H1 (cell line): ENCODE measurements around the gene KLK7. TPM values are rescaled to one million over a fixed set of nuclear protein-coding genes. Genes with fewer than 3 reads are reported as not detected.

Experiments
- CTCF ChIA-PET: fragments of 300-600 bp; sonication (Branson Sonifier 250); formaldehyde crosslinking; loops from one replicate; lab custom pipeline; 2021; ENCODE audit not compliant: partially characterized antibody; lab: Charles Lee
- POLR2A ChIA-PET: fragments of 300-600 bp; sonication (Branson Sonifier 250); formaldehyde crosslinking; loops from one replicate; lab custom pipeline; 2021; ENCODE audit warnings: inconsistent platforms; ENCODE audit not compliant: partially characterized antibody; lab: Charles Lee
- DNase-seq, 2 experiments: peaks; one replicate each; pipeline versions ENCODE4 v3.0.0 to v3.0.0-alpha.2; 2010 to 2022; ENCODE audit warnings: low spot score in 2 of 2, low read depth in 1 of 2, mixed read lengths in 1 of 2
- FAIRE-seq: peaks from 2 replicates; lab custom pipeline; 2011; peaks lifted over from hg19 to GRCh38; lab: Jason Lieb, UNC
- H2AFZ ChIP-seq: 2 replicates; pipeline ENCODE4 v1.8.1; 2012; ENCODE audit warnings: low read length, inconsistent platforms
- H2AK5ac ChIP-seq: 2 replicates; pipeline ENCODE4 v1.6.1; 2013; ENCODE audit warnings: low read depth, low read length
- H2BK120ac ChIP-seq: replicated peaks from 2 replicates; pipeline ENCODE3; 2013; ENCODE audit warnings: low read depth, low read length, inconsistent platforms
- H2BK12ac ChIP-seq: 2 replicates; pipeline ENCODE4 v1.6.1; 2013; ENCODE audit warnings: low read depth, low read length
- H2BK15ac ChIP-seq: 2 replicates; pipeline ENCODE4 v1.6.1; 2013; ENCODE audit warnings: low read length
- H2BK20ac ChIP-seq: 2 replicates; pipeline ENCODE4 v1.6.1; 2013; ENCODE audit warnings: low read length
- H2BK5ac ChIP-seq: 2 replicates; pipeline ENCODE4 v1.6.1; 2013; ENCODE audit warnings: low read depth, low read length
- H3K14ac ChIP-seq: 2 replicates; pipeline ENCODE4 v1.6.1; 2013; ENCODE audit warnings: inconsistent platforms; ENCODE audit not compliant: insufficient read length
- H3K18ac ChIP-seq: 2 replicates; pipeline ENCODE4 v1.6.1; 2013; ENCODE audit warnings: low read length; ENCODE audit errors: extremely low read depth
- H3K23ac ChIP-seq: 2 replicates; pipeline ENCODE4 v1.6.1; 2013; ENCODE audit warnings: inconsistent platforms; ENCODE audit not compliant: insufficient read length
- H3K23me2 ChIP-seq: 2 replicates; pipeline ENCODE4 v1.6.1; 2013; ENCODE audit warnings: low read depth, low read length
- H3K27ac ChIP-seq: 2 replicates; pipeline ENCODE4 v1.6.1; 2011; ENCODE audit warnings: low read depth, low read length, inconsistent platforms
- H3K27me3 ChIP-seq, 4 experiments: replicated peaks in 1 of 4; 1 replicate in 1 of 4; 2 replicates in 3 of 4; pipeline versions ENCODE4 v1.6.1 to v1.8.1; 2011 to 2013; ENCODE audit warnings: low read length in 3 of 4, mild to moderate bottlenecking in 3 of 4, inconsistent platforms in 2 of 4, mixed read lengths in 2 of 4, moderate library complexity in 1 of 4; ENCODE audit not compliant: control insufficient read depth in 3 of 4, insufficient read depth in 3 of 4; ENCODE audit errors: extremely low read depth in 1 of 4
- H3K36me3 ChIP-seq, 4 experiments: 2 replicates each; pipeline versions ENCODE4 v1.6.1 to v1.8.1; 2011 to 2013; ENCODE audit warnings: mild to moderate bottlenecking in 4 of 4, low read length in 3 of 4, moderate library complexity in 2 of 4, control low read depth in 1 of 4, inconsistent platforms in 1 of 4; ENCODE audit not compliant: insufficient read depth in 4 of 4, control insufficient read depth in 2 of 4
- H3K4ac ChIP-seq: replicated peaks from 2 replicates; pipeline ENCODE3; 2013; ENCODE audit warnings: low read length, low read depth, mixed read lengths, inconsistent platforms; ENCODE audit not compliant: insufficient read length
- H3K4me1 ChIP-seq, 4 experiments: replicated peaks in 1 of 4; 1 replicate in 1 of 4; 2 replicates in 3 of 4; pipeline versions ENCODE4 v1.6.1 to v1.8.1; 2011 to 2013; ENCODE audit warnings: low read length in 3 of 4, inconsistent platforms in 2 of 4, mixed read lengths in 1 of 4; ENCODE audit not compliant: insufficient read depth in 4 of 4, control insufficient read depth in 3 of 4
- H3K4me2 ChIP-seq, 2 experiments: 2 replicates each; pipeline versions ENCODE4 v1.6.1 to v1.8.1; 2011 to 2013; ENCODE audit warnings: low read depth in 2 of 2, low read length in 2 of 2, control low read depth in 1 of 2, inconsistent platforms in 1 of 2, mild to moderate bottlenecking in 1 of 2; ENCODE audit not compliant: insufficient read depth in 1 of 2
- H3K4me3 ChIP-seq, 4 experiments: fragments of 200-600, 300-600 bp in 1 of 4; sonication (generic), shearing (Covaris generic), sonication (Bioruptor Twin) in 1 of 4; 2 replicates each; pipeline versions ENCODE4 v1.5.1 to v1.8.1; 2011 to 2016; ENCODE audit warnings: low read length in 4 of 4, low read depth in 3 of 4, control low read depth in 2 of 4, inconsistent platforms in 2 of 4, mild to moderate bottlenecking in 2 of 4, mixed read lengths in 1 of 4, moderate library complexity in 1 of 4; ENCODE audit not compliant: insufficient read depth in 2 of 4; ENCODE audit errors: extremely low read depth in 1 of 4
- H3K56ac ChIP-seq: replicated peaks from 2 replicates; pipeline ENCODE3; 2013; ENCODE audit warnings: low read depth, mild to moderate bottlenecking, mixed read lengths, low read length, inconsistent platforms; ENCODE audit not compliant: insufficient read length
- H3K79me1 ChIP-seq: 2 replicates; pipeline ENCODE4 v1.6.1; 2013; ENCODE audit warnings: low read depth, low read length, control low read depth
- H3K79me2 ChIP-seq, 2 experiments: 2 replicates each; pipeline versions ENCODE4 v1.6.1 to v1.8.1; 2012 to 2013; ENCODE audit warnings: low read length in 2 of 2, mild to moderate bottlenecking in 2 of 2, inconsistent platforms in 1 of 2; ENCODE audit not compliant: insufficient read depth in 2 of 2, control insufficient read depth in 1 of 2
- H3K9ac ChIP-seq, 4 experiments: replicated peaks in 1 of 4; 1 replicate in 1 of 4; 2 replicates in 3 of 4; pipeline versions ENCODE4 v1.6.1 to v1.8.1; 2011 to 2013; ENCODE audit warnings: low read depth in 3 of 4, low read length in 3 of 4, control low read depth in 2 of 4, mild to moderate bottlenecking in 2 of 4, moderate library complexity in 2 of 4, inconsistent platforms in 1 of 4; ENCODE audit errors: extremely low read depth in 1 of 4
- H3K9me3 ChIP-seq, 2 experiments: 2 replicates each; pipeline versions ENCODE4 v1.6.1 to v1.8.1; 2012 to 2013; ENCODE audit warnings: mild to moderate bottlenecking in 2 of 2, moderate library complexity in 2 of 2, control low read depth in 1 of 2, inconsistent platforms in 1 of 2, low read depth in 1 of 2, low read length in 1 of 2, mixed read lengths in 1 of 2; ENCODE audit not compliant: insufficient read depth in 2 of 2
- H4K20me1 ChIP-seq, 2 experiments: replicated peaks in 1 of 2; 2 replicates each; pipeline versions ENCODE3 to v1.8.1; 2011 to 2013; ENCODE audit warnings: inconsistent platforms in 2 of 2, low read length in 2 of 2, mild to moderate bottlenecking in 1 of 2; ENCODE audit not compliant: insufficient read depth in 2 of 2, control insufficient read depth in 1 of 2
- H4K5ac ChIP-seq: 2 replicates; pipeline ENCODE4 v1.6.1; 2013; ENCODE audit warnings: low read length, low read depth, mixed read lengths, inconsistent platforms; ENCODE audit not compliant: insufficient read length
- H4K8ac ChIP-seq: 2 replicates; pipeline ENCODE4 v1.8.0; 2013; ENCODE audit warnings: mild to moderate bottlenecking, moderate library complexity, low read length, inconsistent platforms; ENCODE audit not compliant: insufficient read depth; ENCODE audit errors: extremely low read depth
- H4K91ac ChIP-seq: replicated peaks from 2 replicates; pipeline ENCODE3; 2013; ENCODE audit warnings: low read length, mixed read lengths, inconsistent platforms; ENCODE audit not compliant: insufficient read length
- ATF3 ChIP-seq: IDR thresholded peaks from 2 replicates; pipeline ENCODE4 v1.6.1; 2011; ENCODE audit warnings: low read depth, mild to moderate bottlenecking, low read length; ENCODE audit not compliant: insufficient read depth
- BCL11A ChIP-seq, 2 experiments: IDR thresholded peaks; one replicate each; pipeline ENCODE4 v1.6.1; 2011; ENCODE audit warnings: low read depth in 2 of 2, low read length in 2 of 2, mild to moderate bottlenecking in 2 of 2
- CTBP2 ChIP-seq: IDR thresholded peaks from 2 replicates; pipeline ENCODE4 v1.7.0; 2011; ENCODE audit warnings: borderline replicate concordance, mild to moderate bottlenecking, moderate library complexity, mixed read lengths, low read length; ENCODE audit not compliant: insufficient read depth, insufficient read length
- EGR1 ChIP-seq: IDR thresholded peaks from 2 replicates; pipeline ENCODE4 v1.6.1; 2011; ENCODE audit warnings: low read depth, low read length, borderline replicate concordance
- GABPA ChIP-seq: IDR thresholded peaks from 2 replicates; pipeline ENCODE4 v1.6.1; 2011; ENCODE audit warnings: mild to moderate bottlenecking, low read length, moderate library complexity, borderline replicate concordance; ENCODE audit not compliant: insufficient read depth
- GTF2F1 ChIP-seq: IDR thresholded peaks from 2 replicates; pipeline ENCODE4 v1.6.1; 2012; ENCODE audit warnings: low read depth, low read length, improper control_type of control experiment, borderline replicate concordance
- KDM5A ChIP-seq: fragments of 200-600 bp; IDR thresholded peaks from 2 replicates; pipeline ENCODE4 v1.7.1; 2012; ENCODE audit warnings: mild to moderate bottlenecking, low read length, inconsistent platforms, mixed read lengths
- MAFK ChIP-seq: IDR thresholded peaks from 2 replicates; pipeline ENCODE4 v1.6.1; 2012; ENCODE audit warnings: low read depth, mild to moderate bottlenecking, improper control_type of control experiment, low read length
- NRF1 ChIP-seq: IDR thresholded peaks from 2 replicates; pipeline ENCODE4 v1.6.1; 2011; ENCODE audit warnings: mild to moderate bottlenecking, low read depth, low read length, improper control_type of control experiment
- POLR2AphosphoS5 ChIP-seq: IDR thresholded peaks from 2 replicates; pipeline ENCODE4 v1.6.1; 2011; ENCODE audit warnings: low read depth, low read length
- RFX5 ChIP-seq: IDR thresholded peaks from 2 replicates; pipeline ENCODE4 v1.6.1; 2011; ENCODE audit warnings: low read depth, low read length, improper control_type of control experiment, borderline replicate concordance
- TAF1 ChIP-seq: IDR thresholded peaks from 2 replicates; pipeline ENCODE4 v1.6.1; 2011; ENCODE audit warnings: mild to moderate bottlenecking, low read depth, low read length
- WGBS, 2 experiments: shearing (Covaris generic) in 1 of 2; methylation state at CpG; one replicate each; pipeline versions ENCODE4 v1.1.6 to v1.1.7; 2013 to 2015; ENCODE audit warnings: low lambda C conversion rate in 2 of 2, mixed read lengths in 2 of 2, inconsistent platforms in 1 of 2, low coverage in 1 of 2, missing lambda C conversion rate in 1 of 2; ENCODE audit not compliant: insufficient replicate concordance in 2 of 2, insufficient coverage in 1 of 2, insufficient read length in 1 of 2; ENCODE audit errors: extremely low coverage in 1 of 2, missing lambda C conversion rate in 1 of 2; 5-methylcytosine and 5-hydroxymethylcytosine counted together
- polyA plus RNA-seq, 7 experiments: library from polyadenylated mRNA; depleted of rRNA in 3 of 7; stranded (reverse) in 5 of 7; unstranded in 2 of 7; fragments of >200 nt in 5 of 7; fragments of 200-250 nt in 2 of 7; gene quantifications; 1 replicate in 5 of 7; 2 replicates in 1 of 7; 4 replicates in 1 of 7; pipeline versions ENCODE4 v1.2.1 to v1.2.3, GENCODE V29; 2011 to 2013; ENCODE audit warnings: missing spikeins in 2 of 7, mixed read lengths in 2 of 7
- total RNA-seq: library from RNA; stranded (reverse); fragmentation: NEBNext Ultra II Directional; extraction: Animal tissue kit (Norgen Biotek cat#: 25700); gene quantifications from 2 replicates; pipeline ENCODE4 v1.2.1, GENCODE V29; 2021

The KLK7 gene
- total and polyA plus RNA-seq, 2 of the 8 experiments (the other 6 are each of a cell fraction or from before 2014, with no cell fraction given) = 0.73 to 1.4 TPM

GRCh38 chr19:51002089-51002532, 18.4 kb upstream of the KLK7 start:
- Histone ChIP-seq H3K9ac (no peak overlapping the region), H3K36me3 (no peaks in the 10 kb centered on the region), H3K79me2 (no peaks in the 10 kb centered on the region), H3K27ac (0 out of 2 replicates have a peak overlapping the region, but pooled peaks have one; percentile 6), H3K56ac (no peak overlapping the region), H3K9me3 (no peaks in the 10 kb centered on the region), H3K14ac (no peak overlapping the region), H2AFZ (no peak overlapping the region), H3K4me3 (peak overlapping the region in 2 of 4 experiments; percentile 8 to 29; a peak in 3 of 8 replicates), H3K23me2 (no peaks in the 10 kb centered on the region), H2AK5ac (no peak overlapping the region), H2BK12ac (peak overlapping the region; percentile 92; the same call in 1 of the 2 replicates), H4K5ac (no peak overlapping the region), H2BK5ac (0 out of 2 replicates have a peak overlapping the region, but pooled peaks have one; percentile 66), H4K91ac (no peak overlapping the region), H3K23ac (no peak overlapping the region), H4K20me1 (no peaks in the 10 kb centered on the region), H3K4ac (no peak overlapping the region), H4K8ac (no peak overlapping the region), H3K79me1 (no peaks in the 10 kb centered on the region), H2BK15ac (peak overlapping the region; percentile 61; the same call in 1 of the 2 replicates), H3K4me2 (peak overlapping the region in 1 of 2 experiments; percentile 71; a peak in 3 of 4 replicates), H3K18ac (0 out of 2 replicates have a peak overlapping the region, but pooled peaks have one; percentile 32), H3K4me1 (peaks cover 0 to 20% (median 6%) of the 10 kb centered on the region in 4 experiments; a peak in 6 of 7 replicates), H2BK120ac (no peak overlapping the region), H2BK20ac (peak overlapping the region; percentile 15; the same call in 1 of the 2 replicates), H3K27me3 (no peaks in the 10 kb centered on the region; a peak in 1 of 7 replicates)
- WGBS, 2 experiments = 68% methylated on average over 10 of the region's 12 CpGs; no CpG with 5 or more reads in 1 of the 2 experiments
- DNase-seq = no peak
- ChIA-PET CTCF (interaction anchor here (0.6 to 3.7 kb wide), 11 partner anchors 10 to 96 kb away, joined by 3 to 18 read pairs (median 4); no protein-coding TSS in a partner anchor), POLR2A (interaction anchor here (0.8 to 1.8 kb wide), 3 partner anchors 15 to 28 kb away, joined by 3 to 7 read pairs (median 4); no protein-coding TSS in a partner anchor)
- FAIRE-seq = no peak
- TF ChIP-seq RFX5 (no peak), NRF1 (no peak), POLR2AphosphoS5 (no peak), MAFK (no peak), EGR1 (no peak), GABPA (no peak), ATF3 (no peak), BCL11A (IDR thresholded peaks at IDR 0.05; ENCODE audit: low read depth in 2 of 2, low read length in 2 of 2) (no peak), KDM5A (no peak), GTF2F1 (no peak), CTBP2 (no peak), TAF1 (no peak)
